ENCODE data around the gene ATP2B2.

DNA sequence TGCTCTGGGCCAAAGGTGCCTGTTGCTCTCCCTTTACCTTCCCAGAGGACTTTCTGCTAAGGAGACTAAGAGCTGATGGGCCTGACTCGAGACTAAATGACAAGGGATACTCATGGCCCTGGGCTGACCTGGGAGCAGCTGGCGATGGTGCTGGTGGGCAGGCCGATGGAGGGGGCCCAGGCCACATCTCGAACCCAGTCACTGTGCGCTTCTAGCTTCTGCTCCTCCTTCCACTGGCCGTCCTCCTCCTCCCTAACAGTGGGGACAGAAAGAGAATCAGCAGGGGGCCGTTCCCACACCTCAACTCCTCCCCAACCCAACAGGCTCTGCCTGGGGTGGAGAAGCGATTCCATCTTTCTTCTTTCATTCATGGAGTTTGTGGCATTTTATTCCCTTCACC is 200.5 kb downstream of the ATP2B2 start:
- TF ChIP-seq, protein P1, sequence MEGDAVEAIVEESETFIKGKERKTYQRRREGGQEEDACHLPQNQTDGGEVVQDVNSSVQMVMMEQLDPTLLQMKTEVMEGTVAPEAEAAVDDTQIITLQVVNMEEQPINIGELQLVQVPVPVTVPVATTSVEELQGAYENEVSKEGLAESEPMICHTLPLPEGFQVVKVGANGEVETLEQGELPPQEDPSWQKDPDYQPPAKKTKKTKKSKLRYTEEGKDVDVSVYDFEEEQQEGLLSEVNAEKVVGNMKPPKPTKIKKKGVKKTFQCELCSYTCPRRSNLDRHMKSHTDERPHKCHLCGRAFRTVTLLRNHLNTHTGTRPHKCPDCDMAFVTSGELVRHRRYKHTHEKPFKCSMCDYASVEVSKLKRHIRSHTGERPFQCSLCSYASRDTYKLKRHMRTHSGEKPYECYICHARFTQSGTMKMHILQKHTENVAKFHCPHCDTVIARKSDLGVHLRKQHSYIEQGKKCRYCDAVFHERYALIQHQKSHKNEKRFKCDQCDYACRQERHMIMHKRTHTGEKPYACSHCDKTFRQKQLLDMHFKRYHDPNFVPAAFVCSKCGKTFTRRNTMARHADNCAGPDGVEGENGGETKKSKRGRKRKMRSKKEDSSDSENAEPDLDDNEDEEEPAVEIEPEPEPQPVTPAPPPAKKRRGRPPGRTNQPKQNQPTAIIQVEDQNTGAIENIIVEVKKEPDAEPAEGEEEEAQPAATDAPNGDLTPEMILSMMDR (IDR thresholded peaks at IDR 0.05) = no peak
- TF ChIP-seq EZH2 (IDR thresholded peaks at IDR 0.05) = no peak
